GM23248 (cell line): Measurements from ENCODE around the gene BRD1. TPM values are rescaled to one million over a fixed set of nuclear protein-coding genes. Genes with fewer than 3 reads are reported as not detected.

Source experiments
- DNase-seq: peaks from one replicate; pipeline ENCODE4 v3.0.0-alpha.2; 2015
- H2AFZ ChIP-seq: fragments of 200-600 bp; sonication (generic); 2 replicates; pipeline ENCODE4 v1.6.1; 2016; ENCODE audit warnings: antibody characterized with exemption
- H3F3A ChIP-seq: fragments of 200-600 bp; sonication (generic); 2 replicates; pipeline ENCODE4 v1.6.1; 2016; ENCODE audit warnings: mild to moderate bottlenecking, antibody characterized with exemption, mixed run types; ENCODE audit not compliant: insufficient read depth
- H3K27ac ChIP-seq: fragments of 200-600 bp; sonication (generic); 2 replicates; pipeline ENCODE4 v1.5.1; 2016; ENCODE audit warnings: mild to moderate bottlenecking
- H3K27me3 ChIP-seq: fragments of 200-600 bp; sonication (generic); replicated peaks from 2 replicates; pipeline ENCODE4 v1.6.1; 2016; ENCODE audit warnings: mild to moderate bottlenecking; ENCODE audit not compliant: insufficient read depth
- H3K36me3 ChIP-seq: fragments of 200-600 bp; sonication (generic); 2 replicates; pipeline ENCODE4 v1.6.1; 2016; ENCODE audit warnings: low read depth, mild to moderate bottlenecking
- H3K4me1 ChIP-seq: fragments of 200-600 bp; sonication (generic); 2 replicates; pipeline ENCODE4 v1.6.1; 2016; ENCODE audit warnings: mild to moderate bottlenecking; ENCODE audit not compliant: insufficient read depth
- H3K4me2 ChIP-seq: fragments of 200-600 bp; sonication (generic); one replicate; pipeline ENCODE4 v1.6.1; 2016; ENCODE audit warnings: mild to moderate bottlenecking; ENCODE audit not compliant: unreplicated experiment
- H3K4me3 ChIP-seq: fragments of 200-600 bp; sonication (generic); 2 replicates; pipeline ENCODE4 v1.5.1; 2016; ENCODE audit warnings: mild to moderate bottlenecking
- H3K79me2 ChIP-seq: fragments of 200-600 bp; sonication (generic); 2 replicates; pipeline ENCODE4 v1.6.1; 2016; ENCODE audit warnings: mild to moderate bottlenecking; ENCODE audit not compliant: insufficient read depth
- H3K9ac ChIP-seq: fragments of 200-600 bp; sonication (generic); 2 replicates; pipeline ENCODE4 v1.6.1; 2016; ENCODE audit warnings: mild to moderate bottlenecking
- H3K9me2 ChIP-seq: fragments of 200-600 bp; sonication (generic); 2 replicates; pipeline ENCODE4 v1.6.1; 2016; ENCODE audit warnings: mixed run types, mild to moderate bottlenecking, moderate library complexity; ENCODE audit not compliant: insufficient read depth
- H3K9me3 ChIP-seq: fragments of 200-600 bp; sonication (generic); one replicate; pipeline ENCODE4 v1.6.1; 2017; ENCODE audit warnings: low read depth
- H4K20me1 ChIP-seq: fragments of 200-600 bp; sonication (generic); 2 replicates; pipeline ENCODE4 v1.6.0; 2016; ENCODE audit not compliant: insufficient read depth
- EZH2 ChIP-seq: fragments of 200-600 bp; sonication (generic); IDR thresholded peaks from 2 replicates; pipeline ENCODE4 v1.6.1; 2018; ENCODE audit warnings: antibody characterized with exemption, mild to moderate bottlenecking; ENCODE audit not compliant: insufficient read depth, poor library complexity, severe bottlenecking
- EZH2phosphoT487 ChIP-seq: fragments of 200-600 bp; sonication (generic); IDR thresholded peaks from 2 replicates; pipeline ENCODE4 v1.6.1; 2018; ENCODE audit warnings: antibody characterized with exemption, moderate library complexity, mild to moderate bottlenecking, low read depth; ENCODE audit not compliant: insufficient read depth
- WGBS, 2 experiments: methylation state at CpG; one replicate each; pipeline ENCODE4 v1.1.6; 2015 to 2017; ENCODE audit warnings: low lambda C conversion rate in 2 of 2, low coverage in 1 of 2; ENCODE audit errors: missing lambda C conversion rate in 2 of 2; 5-methylcytosine and 5-hydroxymethylcytosine counted together
- in situ Hi-C: fragments of 300-500 bp; cut with MboI; formaldehyde crosslinking; loops from 2 replicates; pipeline ENCODE4 v1.15.0; 2020
- polyA plus RNA-seq: library from polyadenylated mRNA; unstranded; fragments of >200 nt; fragmentation: Nextera tagmentation; extraction: Ambion mirVana; gene quantifications from 2 replicates; pipeline ENCODE4 v1.2.1, GENCODE V29; 2016
- total RNA-seq: library from RNA; depleted of rRNA; stranded (reverse); fragments of >200 nt; shearing (Covaris generic); gene quantifications from 2 replicates; pipeline ENCODE4 v1.2.3, GENCODE V29; 2014

BRD1 gene
- total and polyA plus RNA-seq, 2 experiments from 2014 or later, result 4.5 to 23.1 TPM

GRCh38 chr22:49785841-49786471 is 41.7 kb downstream of the BRD1 start:
- 40 to 42% methylated on average over 19 of the region's 19 CpGs for WGBS, 2 experiments
- Histone ChIP-seq H3F3A (peaks cover 13% of the 10 kb centered on the region), H4K20me1 (no peaks in the 10 kb centered on the region; the same call in 1 of the 2 replicates), H3K9me3 (no peaks in the 10 kb centered on the region), H3K27ac (no peak overlapping the region), H2AFZ (no peak overlapping the region), H3K4me3 (no peak overlapping the region), H3K4me1 (peaks cover 28% of the 10 kb centered on the region), H3K36me3 (peaks cover 3% of the 10 kb centered on the region; the same call in 1 of the 2 replicates), H3K9me2 (no peaks in the 10 kb centered on the region), H3K4me2 (no peak overlapping the region), H3K9ac (no peak overlapping the region), H3K27me3 (no peaks in the 10 kb centered on the region), H3K79me2 (peaks cover 96% of the 10 kb centered on the region)
- in situ Hi-C loops, result no loop called here
- TF ChIP-seq EZH2phosphoT487, result no peak
- TF ChIP-seq EZH2, result no peak
- no peak for DNase-seq

GRCh38 chr22:49785046-49785521 is 42.6 kb downstream of the BRD1 start:
- Histone ChIP-seq H3F3A (peaks cover 5% of the 10 kb centered on the region), H3K9me3 (no peaks in the 10 kb centered on the region), H3K79me2 (peaks cover 96% of the 10 kb centered on the region), H4K20me1 (no peaks in the 10 kb centered on the region; the same call in 1 of the 2 replicates), H3K4me3 (no peak overlapping the region), H2AFZ (no peak overlapping the region), H3K36me3 (no peaks in the 10 kb centered on the region; the same call in 1 of the 2 replicates), H3K4me2 (no peak overlapping the region), H3K4me1 (peaks cover 19% of the 10 kb centered on the region), H3K9me2 (no peaks in the 10 kb centered on the region), H3K27me3 (no peaks in the 10 kb centered on the region), H3K9ac (no peak overlapping the region), H3K27ac (no peak overlapping the region)
- no peak for TF ChIP-seq EZH2
- no peak for TF ChIP-seq EZH2phosphoT487
- WGBS, 2 experiments, result 96% methylated on average over 17 to 27 of the region's 27 CpGs
- in situ Hi-C loops, result no loop called here
- DNase-seq, result no peak

- H4K20me1 ChIP-seq, result no peaks in the 10 kb centered on the region
- peaks cover 14% of the 10 kb centered on the region for H3K4me1 ChIP-seq
- H3F3A ChIP-seq, result peaks cover 5% of the 10 kb centered on the region
- in situ Hi-C loops, result no loop called here
- 89 to 91% methylated on average over 15 of the region's 15 CpGs for WGBS, 2 experiments
- H3K36me3 ChIP-seq, result no peaks in the 10 kb centered on the region; the same call in 1 of the 2 replicates
- no peak for TF ChIP-seq EZH2
- TF ChIP-seq EZH2phosphoT487, result no peak
- no peak overlapping the region for H3K4me3 ChIP-seq
- no peaks in the 10 kb centered on the region for H3K9me2 ChIP-seq
- H3K9me3 ChIP-seq, result no peaks in the 10 kb centered on the region
- H2AFZ ChIP-seq, result no peak overlapping the region
- no peak overlapping the region for H3K9ac ChIP-seq
- peaks cover 96% of the 10 kb centered on the region for H3K79me2 ChIP-seq
- no peak for DNase-seq
- no peak overlapping the region for H3K27ac ChIP-seq
- H3K4me2 ChIP-seq, result no peak overlapping the region
- H3K27me3 ChIP-seq, result no peaks in the 10 kb centered on the region
These were observed 43.1 kb downstream of the BRD1 start for GRCh38 chr22:49784630-49784971.

- Histone ChIP-seq H3K36me3 (no peaks in the 10 kb centered on the region; the same call in 1 of the 2 replicates), H3K4me2 (no peak overlapping the region), H2AFZ (no peak overlapping the region), H3K27me3 (no peaks in the 10 kb centered on the region), H3K4me1 (peaks cover 9% of the 10 kb centered on the region), H3K27ac (no peak overlapping the region), H3F3A (peaks cover 5% of the 10 kb centered on the region; the same call in 1 of the 2 replicates), H3K9ac (no peak overlapping the region), H3K79me2 (peaks cover 96% of the 10 kb centered on the region), H4K20me1 (no peaks in the 10 kb centered on the region), H3K4me3 (no peak overlapping the region), H3K9me2 (no peaks in the 10 kb centered on the region), H3K9me3 (no peaks in the 10 kb centered on the region)
- DNase-seq, result no peak
- 93% methylated on average over 42 to 47 of the region's 47 CpGs for WGBS, 2 experiments
- TF ChIP-seq EZH2phosphoT487 (no peak), EZH2 (no peak)
- in situ Hi-C loops, result no loop called here
These were observed 43.6 kb downstream of the BRD1 start for GRCh38 chr22:49783926-49784629.
